WTC11 (cell line): Measurements from ENCODE around the gene THSD4.

Experiments
- ATF6 ChIP-seq: sonication (generic); formaldehyde crosslinking; IDR thresholded peaks from 2 replicates; pipeline ENCODE4 v1.8.1; 2023; ENCODE audit warnings: mild to moderate bottlenecking, missing genetic modification reagents
- CBFB ChIP-seq: sonication (generic); formaldehyde crosslinking; IDR thresholded peaks from 2 replicates; pipeline ENCODE4 v1.8.1; 2022; ENCODE audit warnings: mild to moderate bottlenecking, low read depth, missing genetic modification reagents
- CREB1 ChIP-seq: sonication (generic); formaldehyde crosslinking; IDR thresholded peaks from 2 replicates; pipeline ENCODE4 v1.8.0; 2023; ENCODE audit warnings: mild to moderate bottlenecking, missing genetic modification reagents
- ELF4 ChIP-seq: sonication (generic); formaldehyde crosslinking; IDR thresholded peaks from 2 replicates; pipeline ENCODE4 v1.8.1; 2022; ENCODE audit warnings: low read depth, mild to moderate bottlenecking, moderate library complexity, missing genetic modification reagents
- JUN ChIP-seq: sonication (generic); formaldehyde crosslinking; IDR thresholded peaks from 2 replicates; pipeline ENCODE4 v1.8.0; 2023; ENCODE audit warnings: mild to moderate bottlenecking, missing genetic modification reagents
- KAT7 ChIP-seq: sonication (generic); formaldehyde crosslinking; IDR thresholded peaks from 2 replicates; pipeline ENCODE4 v1.8.1; 2023; ENCODE audit warnings: missing genetic modification reagents, mild to moderate bottlenecking, borderline replicate concordance
- PRDM15 ChIP-seq: sonication (generic); formaldehyde crosslinking; IDR thresholded peaks from 2 replicates; pipeline ENCODE4 v1.8.0; 2022; ENCODE audit warnings: missing genetic modification reagents
- ZSCAN18 ChIP-seq: fragments of 250-450 bp; sonication (Bioruptor Pico); IDR thresholded peaks from 2 replicates; pipeline ENCODE4 v2.1.2; 2022; ENCODE audit warnings: mild to moderate bottlenecking, moderate library complexity
- TF ChIP-seq, protein P1 (sequence below): sonication (generic); formaldehyde crosslinking; IDR thresholded peaks from 2 replicates; pipeline ENCODE4 v1.8.0; 2022; ENCODE audit warnings: mild to moderate bottlenecking, missing genetic modification reagents
- TF ChIP-seq, protein P2 (sequence below): fragments of 200-600 bp; IDR thresholded peaks from 2 replicates; pipeline ENCODE4 v1.8.0; 2022; ENCODE audit warnings: antibody characterized with exemption

DNA sequence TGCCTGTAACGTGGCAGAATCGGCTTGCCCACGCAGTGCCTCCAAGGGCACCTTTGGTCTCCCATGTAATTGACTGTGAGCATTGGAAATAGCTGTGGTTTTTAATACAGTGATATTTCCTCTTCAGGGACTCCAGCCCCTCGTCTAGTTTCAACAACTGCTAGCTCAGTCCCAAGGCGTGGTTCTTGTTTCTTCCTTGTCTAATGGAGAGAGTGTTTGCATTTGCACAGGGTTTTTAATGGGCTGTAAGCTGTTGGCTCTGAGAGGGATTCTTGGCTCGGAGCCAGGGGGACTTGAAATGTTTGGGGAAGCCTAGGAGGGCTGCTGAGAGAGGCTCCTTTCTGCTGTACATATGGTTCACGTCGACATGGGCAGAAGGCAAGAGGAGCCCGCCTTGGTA, 86.2 kb downstream of the THSD4 start:
- TF ChIP-seq, protein P1, sequence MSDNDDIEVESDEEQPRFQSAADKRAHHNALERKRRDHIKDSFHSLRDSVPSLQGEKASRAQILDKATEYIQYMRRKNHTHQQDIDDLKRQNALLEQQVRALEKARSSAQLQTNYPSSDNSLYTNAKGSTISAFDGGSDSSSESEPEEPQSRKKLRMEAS = no peak
- TF ChIP-seq JUN (CRISPR knock-in tag) (no peak), ZSCAN18 (no peak), PRDM15 (CRISPR knock-in tag) (no peak), ATF6 (CRISPR knock-in tag) (no peak), CREB1 (no peak), CBFB (no peak), KAT7 (CRISPR knock-in tag) (no peak), ELF4 (CRISPR knock-in tag) (no peak)
- TF ChIP-seq, protein P2, sequence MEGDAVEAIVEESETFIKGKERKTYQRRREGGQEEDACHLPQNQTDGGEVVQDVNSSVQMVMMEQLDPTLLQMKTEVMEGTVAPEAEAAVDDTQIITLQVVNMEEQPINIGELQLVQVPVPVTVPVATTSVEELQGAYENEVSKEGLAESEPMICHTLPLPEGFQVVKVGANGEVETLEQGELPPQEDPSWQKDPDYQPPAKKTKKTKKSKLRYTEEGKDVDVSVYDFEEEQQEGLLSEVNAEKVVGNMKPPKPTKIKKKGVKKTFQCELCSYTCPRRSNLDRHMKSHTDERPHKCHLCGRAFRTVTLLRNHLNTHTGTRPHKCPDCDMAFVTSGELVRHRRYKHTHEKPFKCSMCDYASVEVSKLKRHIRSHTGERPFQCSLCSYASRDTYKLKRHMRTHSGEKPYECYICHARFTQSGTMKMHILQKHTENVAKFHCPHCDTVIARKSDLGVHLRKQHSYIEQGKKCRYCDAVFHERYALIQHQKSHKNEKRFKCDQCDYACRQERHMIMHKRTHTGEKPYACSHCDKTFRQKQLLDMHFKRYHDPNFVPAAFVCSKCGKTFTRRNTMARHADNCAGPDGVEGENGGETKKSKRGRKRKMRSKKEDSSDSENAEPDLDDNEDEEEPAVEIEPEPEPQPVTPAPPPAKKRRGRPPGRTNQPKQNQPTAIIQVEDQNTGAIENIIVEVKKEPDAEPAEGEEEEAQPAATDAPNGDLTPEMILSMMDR = no peak
